HepG2 (cell line): ENCODE measurements around the gene DELE1. TPM values are rescaled to one million over a fixed set of nuclear protein-coding genes. Genes with fewer than 3 reads are reported as not detected.

ENCODE experiments used
- ATAD3A ChIP-seq: sonication (generic); formaldehyde crosslinking; IDR thresholded peaks from 2 replicates; pipeline ENCODE4 v1.4.0; 2020; ENCODE audit warnings: missing genetic modification reagents
- DPF2 ChIP-seq: sonication (generic); formaldehyde crosslinking; IDR thresholded peaks from 2 replicates; pipeline ENCODE4 v1.4.0; 2020; ENCODE audit warnings: mild to moderate bottlenecking, low read depth, missing genetic modification reagents, borderline replicate concordance
- FOXK2 ChIP-seq: fragments of 450-650 bp; IDR thresholded peaks from 2 replicates; pipeline ENCODE4 v1.6.1; 2016
- GPN1 ChIP-seq: sonication (generic); formaldehyde crosslinking; IDR thresholded peaks from 2 replicates; pipeline ENCODE4 v1.5.1; 2020; ENCODE audit warnings: missing genetic modification reagents, borderline replicate concordance
- HOXA9 ChIP-seq: sonication (generic); formaldehyde crosslinking; IDR thresholded peaks from 2 replicates; pipeline ENCODE4 v1.8.1; 2022; ENCODE audit warnings: missing genetic modification reagents, mild to moderate bottlenecking, moderate library complexity, borderline replicate concordance
- IKZF1 ChIP-seq: fragments of 450-650 bp; IDR thresholded peaks from 2 replicates; pipeline ENCODE4 v1.7.1; 2016
- KDM6A ChIP-seq: IDR thresholded peaks from 2 replicates; pipeline ENCODE4 v1.6.1; 2016; ENCODE audit warnings: low read depth
- KLF6 ChIP-seq: IDR thresholded peaks from 2 replicates; pipeline ENCODE4 v1.8.0; 2016; ENCODE audit warnings: missing biosample characterization, missing genetic modification reagents
- NFATC3 ChIP-seq: sonication (generic); formaldehyde crosslinking; IDR thresholded peaks from 2 replicates; pipeline ENCODE4 v1.5.1; 2020; ENCODE audit warnings: mild to moderate bottlenecking, missing genetic modification reagents
- NFYB ChIP-seq: sonication (generic); formaldehyde crosslinking; IDR thresholded peaks from 2 replicates; pipeline ENCODE4 v1.4.0; 2020; ENCODE audit warnings: missing genetic modification reagents
- SRSF9 ChIP-seq: fragments of 200-400 bp; formaldehyde crosslinking; IDR thresholded peaks from 2 replicates; pipeline ENCODE4 v1.6.1; 2018; ENCODE audit warnings: borderline replicate concordance, mild to moderate bottlenecking, low read depth, low read length; ENCODE audit not compliant: insufficient read depth, poor library complexity, severe bottlenecking
- TCF7L2 ChIP-seq: IDR thresholded peaks from 2 replicates; pipeline ENCODE4 v1.6.1; 2011; ENCODE audit warnings: mild to moderate bottlenecking, low read depth, low read length, moderate library complexity
- YY1 ChIP-seq: IDR thresholded peaks from 2 replicates; pipeline ENCODE4 v1.6.1; 2011; ENCODE audit warnings: low read length, low read depth, moderate library complexity, mild to moderate bottlenecking; ENCODE audit not compliant: insufficient read depth, insufficient replicate concordance
- ZBTB37 ChIP-seq: sonication (generic); formaldehyde crosslinking; IDR thresholded peaks from 2 replicates; pipeline ENCODE4 v1.4.0; 2020; ENCODE audit warnings: mild to moderate bottlenecking, missing genetic modification reagents
- ZNF24 ChIP-seq: fragments of 450-650 bp; IDR thresholded peaks from 2 replicates; pipeline ENCODE4 v1.6.1; 2017; ENCODE audit warnings: antibody characterized with exemption, mild to moderate bottlenecking
- ZNF496 ChIP-seq: sonication (generic); formaldehyde crosslinking; IDR thresholded peaks from 2 replicates; pipeline ENCODE4 v1.8.1; 2023; ENCODE audit warnings: mild to moderate bottlenecking, moderate library complexity, missing genetic modification reagents; ENCODE audit not compliant: insufficient replicate concordance
- ZNF607 ChIP-seq: sonication (generic); formaldehyde crosslinking; IDR thresholded peaks from 2 replicates; pipeline ENCODE4 v1.5.1; 2020; ENCODE audit warnings: missing genetic modification reagents, mild to moderate bottlenecking, borderline replicate concordance
- ZNF652 ChIP-seq: IDR thresholded peaks from 2 replicates; pipeline ENCODE4 v1.6.1; 2016; ENCODE audit warnings: low read depth, borderline replicate concordance
- ZSCAN5A ChIP-seq: sonication (generic); formaldehyde crosslinking; IDR thresholded peaks from 2 replicates; pipeline ENCODE4 v1.8.0; 2022; ENCODE audit warnings: mild to moderate bottlenecking, missing genetic modification reagents, borderline replicate concordance
- polyA plus RNA-seq, 8 experiments: library from polyadenylated mRNA; depleted of rRNA in 3 of 8; stranded (reverse) in 7 of 8; unstranded in 1 of 8; fragments of >200 nt; fragmentation: Illumina TruSeq in 4 of 8; extraction: Trizol in 4 of 8; gene quantifications; 2 replicates each; pipeline versions ENCODE4 v1.2.1 to v1.2.3, GENCODE V29; 2011 to 2016; ENCODE audit warnings: low read depth in 4 of 8, missing spikeins in 1 of 8, mixed read lengths in 1 of 8; ENCODE audit not compliant: insufficient read depth in 1 of 8
- total RNA-seq, 5 experiments: library from RNA; depleted of rRNA; stranded (reverse); fragments of >200 nt; fragmentation: Illumina TruSeq; extraction: Trizol; gene quantifications; 2 replicates each; pipeline ENCODE4 v1.2.3, GENCODE V29; 2016; ENCODE audit warnings: low read depth in 1 of 5
- TF ChIP-seq, protein P1 (sequence below): sonication (generic); formaldehyde crosslinking; IDR thresholded peaks from 2 replicates; pipeline ENCODE4 v1.5.0; 2020; ENCODE audit warnings: mild to moderate bottlenecking, missing genetic modification reagents, moderate library complexity
- TF ChIP-seq, protein P2 (sequence below): sonication (generic); formaldehyde crosslinking; IDR thresholded peaks from 2 replicates; pipeline ENCODE4 v1.4.0; 2020; ENCODE audit warnings: mild to moderate bottlenecking, missing genetic modification reagents, borderline replicate concordance

The DELE1 gene
- total and polyA plus RNA-seq, 2 of the 13 experiments (the other 11 are each of a cell fraction or from before 2014, with no cell fraction given), result 57.5 to 90.3 TPM

GRCh38 chr5:141878711-141879425 is 44.8 kb upstream of the DELE1 start (continued):
- TF ChIP-seq, protein P1, sequence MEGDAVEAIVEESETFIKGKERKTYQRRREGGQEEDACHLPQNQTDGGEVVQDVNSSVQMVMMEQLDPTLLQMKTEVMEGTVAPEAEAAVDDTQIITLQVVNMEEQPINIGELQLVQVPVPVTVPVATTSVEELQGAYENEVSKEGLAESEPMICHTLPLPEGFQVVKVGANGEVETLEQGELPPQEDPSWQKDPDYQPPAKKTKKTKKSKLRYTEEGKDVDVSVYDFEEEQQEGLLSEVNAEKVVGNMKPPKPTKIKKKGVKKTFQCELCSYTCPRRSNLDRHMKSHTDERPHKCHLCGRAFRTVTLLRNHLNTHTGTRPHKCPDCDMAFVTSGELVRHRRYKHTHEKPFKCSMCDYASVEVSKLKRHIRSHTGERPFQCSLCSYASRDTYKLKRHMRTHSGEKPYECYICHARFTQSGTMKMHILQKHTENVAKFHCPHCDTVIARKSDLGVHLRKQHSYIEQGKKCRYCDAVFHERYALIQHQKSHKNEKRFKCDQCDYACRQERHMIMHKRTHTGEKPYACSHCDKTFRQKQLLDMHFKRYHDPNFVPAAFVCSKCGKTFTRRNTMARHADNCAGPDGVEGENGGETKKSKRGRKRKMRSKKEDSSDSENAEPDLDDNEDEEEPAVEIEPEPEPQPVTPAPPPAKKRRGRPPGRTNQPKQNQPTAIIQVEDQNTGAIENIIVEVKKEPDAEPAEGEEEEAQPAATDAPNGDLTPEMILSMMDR (CRISPR knock-in tag), result peak; percentile 97
- TF ChIP-seq GPN1 (CRISPR knock-in tag) (no peak), TCF7L2 (no peak), SRSF9 (no peak), ZNF607 (CRISPR knock-in tag) (peak; percentile 33; the same call in 1 of the 2 replicates), FOXK2 (no peak), HOXA9 (no peak), YY1 (no peak), ATAD3A (no peak), NFYB (no peak), ZSCAN5A (CRISPR knock-in tag) (no peak), IKZF1 (no peak), ZNF496 (no peak), ZNF24 (no peak), KDM6A (no peak), ZBTB37 (CRISPR knock-in tag) (no peak), KLF6 (CRISPR knock-in tag) (no peak), ZNF652 (CRISPR knock-in tag) (no peak), NFATC3 (CRISPR knock-in tag) (no peak), DPF2 (CRISPR knock-in tag) (no peak)
- TF ChIP-seq, protein P2, sequence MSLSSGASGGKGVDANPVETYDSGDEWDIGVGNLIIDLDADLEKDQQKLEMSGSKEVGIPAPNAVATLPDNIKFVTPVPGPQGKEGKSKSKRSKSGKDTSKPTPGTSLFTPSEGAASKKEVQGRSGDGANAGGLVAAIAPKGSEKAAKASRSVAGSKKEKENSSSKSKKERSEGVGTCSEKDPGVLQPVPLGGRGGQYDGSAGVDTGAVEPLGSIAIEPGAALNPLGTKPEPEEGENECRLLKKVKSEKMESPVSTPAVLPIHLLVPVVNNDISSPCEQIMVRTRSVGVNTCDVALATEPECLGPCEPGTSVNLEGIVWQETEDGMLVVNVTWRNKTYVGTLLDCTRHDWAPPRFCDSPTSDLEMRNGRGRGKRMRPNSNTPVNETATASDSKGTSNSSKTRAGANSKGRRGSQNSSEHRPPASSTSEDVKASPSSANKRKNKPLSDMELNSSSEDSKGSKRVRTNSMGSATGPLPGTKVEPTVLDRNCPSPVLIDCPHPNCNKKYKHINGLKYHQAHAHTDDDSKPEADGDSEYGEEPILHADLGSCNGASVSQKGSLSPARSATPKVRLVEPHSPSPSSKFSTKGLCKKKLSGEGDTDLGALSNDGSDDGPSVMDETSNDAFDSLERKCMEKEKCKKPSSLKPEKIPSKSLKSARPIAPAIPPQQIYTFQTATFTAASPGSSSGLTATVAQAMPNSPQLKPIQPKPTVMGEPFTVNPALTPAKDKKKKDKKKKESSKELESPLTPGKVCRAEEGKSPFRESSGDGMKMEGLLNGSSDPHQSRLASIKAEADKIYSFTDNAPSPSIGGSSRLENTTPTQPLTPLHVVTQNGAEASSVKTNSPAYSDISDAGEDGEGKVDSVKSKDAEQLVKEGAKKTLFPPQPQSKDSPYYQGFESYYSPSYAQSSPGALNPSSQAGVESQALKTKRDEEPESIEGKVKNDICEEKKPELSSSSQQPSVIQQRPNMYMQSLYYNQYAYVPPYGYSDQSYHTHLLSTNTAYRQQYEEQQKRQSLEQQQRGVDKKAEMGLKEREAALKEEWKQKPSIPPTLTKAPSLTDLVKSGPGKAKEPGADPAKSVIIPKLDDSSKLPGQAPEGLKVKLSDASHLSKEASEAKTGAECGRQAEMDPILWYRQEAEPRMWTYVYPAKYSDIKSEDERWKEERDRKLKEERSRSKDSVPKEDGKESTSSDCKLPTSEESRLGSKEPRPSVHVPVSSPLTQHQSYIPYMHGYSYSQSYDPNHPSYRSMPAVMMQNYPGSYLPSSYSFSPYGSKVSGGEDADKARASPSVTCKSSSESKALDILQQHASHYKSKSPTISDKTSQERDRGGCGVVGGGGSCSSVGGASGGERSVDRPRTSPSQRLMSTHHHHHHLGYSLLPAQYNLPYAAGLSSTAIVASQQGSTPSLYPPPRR (CRISPR knock-in tag), result 0 out of 2 replicates have a peak, but pooled peaks have one; percentile 28
